GM19239 (cell line): ENCODE measurements around the gene NEK6.

Experiments
- DNase-seq: peaks from one replicate; pipeline ENCODE4 v3.0.0; 2011; ENCODE audit warnings: low spot score; ENCODE audit not compliant: insufficient read length
- FAIRE-seq: peaks from 2 replicates; lab custom pipeline; 2011; peaks lifted over from hg19 to GRCh38; lab: Jason Lieb, UNC

NEK6 gene

DNA sequence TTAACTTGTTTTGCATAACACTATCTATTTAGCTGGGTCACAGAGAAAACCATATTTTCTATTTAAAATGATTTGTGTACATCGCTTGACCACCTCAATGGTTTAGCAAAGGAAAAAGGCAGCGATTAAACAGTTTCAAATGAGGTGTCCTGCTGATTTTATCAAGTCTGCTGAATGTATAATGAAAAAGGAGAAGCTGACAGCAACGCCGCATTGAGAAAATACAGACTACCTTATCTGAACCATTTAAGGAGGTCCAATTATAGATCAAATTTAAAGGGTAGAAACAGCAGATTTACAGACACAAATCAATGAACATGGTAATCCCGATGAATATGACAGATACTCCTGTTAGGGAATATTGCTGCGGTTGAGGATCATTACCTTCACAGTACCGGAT, 127.9 kb downstream of the NEK6 start:
- FAIRE-seq, result no peak
- no peak for DNase-seq

DNA sequence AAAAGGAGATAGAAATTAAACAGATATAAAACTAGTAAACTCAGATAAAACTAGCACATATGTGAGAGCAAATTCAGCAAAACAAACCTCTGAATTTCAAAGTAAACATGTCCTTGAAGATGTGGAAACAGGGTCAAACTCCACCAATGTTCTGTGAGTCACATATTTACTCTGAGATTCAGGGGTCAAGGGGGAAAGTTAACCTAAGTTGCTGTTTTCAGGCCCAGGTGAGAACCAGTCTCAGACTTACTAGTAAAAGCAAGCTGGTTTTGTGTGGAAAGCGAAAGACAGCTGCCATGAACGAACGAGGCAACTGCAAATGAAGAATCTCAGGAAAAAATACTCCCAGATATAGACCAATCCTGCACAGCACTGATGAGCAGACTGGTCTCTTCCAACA, 128.5 kb downstream of the NEK6 start:
- no peak for FAIRE-seq
- no peak for DNase-seq

- no peak for FAIRE-seq
- no peak for DNase-seq
Measured at GRCh38 chr9:124388275-124389048, 130.7 kb downstream of the NEK6 start.

DNA sequence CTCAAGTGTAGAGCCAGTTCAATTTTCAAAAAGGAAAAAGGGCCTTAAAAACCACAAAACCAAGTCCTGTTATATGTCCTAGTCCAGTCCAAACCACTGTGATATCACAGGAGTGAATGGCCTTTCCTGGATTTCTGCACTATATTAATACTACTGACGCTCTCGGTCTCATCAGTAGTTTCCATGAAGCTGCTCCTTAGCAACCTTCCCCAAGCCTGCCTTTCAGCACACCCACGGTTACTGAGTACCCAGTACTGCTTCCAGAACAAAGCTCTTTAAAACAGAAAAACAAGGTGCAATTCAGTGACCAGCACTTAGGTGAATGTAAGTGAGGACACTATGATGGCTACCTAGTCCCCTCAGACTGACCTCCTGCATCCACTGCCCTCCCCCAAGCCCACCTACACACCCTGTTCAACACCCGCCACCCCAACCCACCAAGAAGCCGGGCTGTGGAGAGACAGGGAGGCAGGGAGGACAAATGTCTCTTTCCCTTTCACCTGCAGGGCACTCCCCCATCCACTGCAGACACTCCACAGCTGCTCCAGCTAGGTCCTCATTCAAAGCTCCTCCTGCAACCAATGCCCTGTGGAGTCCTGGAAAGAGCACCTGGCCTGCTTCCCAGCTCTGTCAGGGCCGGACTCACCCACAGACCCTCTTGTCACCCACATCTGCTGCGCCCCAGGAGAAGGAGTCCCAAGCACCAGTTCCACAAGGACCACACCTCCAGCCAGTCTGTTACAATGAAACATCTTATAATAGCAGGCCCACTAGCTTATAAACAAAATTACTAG, 131.6 kb downstream of the NEK6 start:
- no peak for FAIRE-seq
- no peak for DNase-seq

DNA sequence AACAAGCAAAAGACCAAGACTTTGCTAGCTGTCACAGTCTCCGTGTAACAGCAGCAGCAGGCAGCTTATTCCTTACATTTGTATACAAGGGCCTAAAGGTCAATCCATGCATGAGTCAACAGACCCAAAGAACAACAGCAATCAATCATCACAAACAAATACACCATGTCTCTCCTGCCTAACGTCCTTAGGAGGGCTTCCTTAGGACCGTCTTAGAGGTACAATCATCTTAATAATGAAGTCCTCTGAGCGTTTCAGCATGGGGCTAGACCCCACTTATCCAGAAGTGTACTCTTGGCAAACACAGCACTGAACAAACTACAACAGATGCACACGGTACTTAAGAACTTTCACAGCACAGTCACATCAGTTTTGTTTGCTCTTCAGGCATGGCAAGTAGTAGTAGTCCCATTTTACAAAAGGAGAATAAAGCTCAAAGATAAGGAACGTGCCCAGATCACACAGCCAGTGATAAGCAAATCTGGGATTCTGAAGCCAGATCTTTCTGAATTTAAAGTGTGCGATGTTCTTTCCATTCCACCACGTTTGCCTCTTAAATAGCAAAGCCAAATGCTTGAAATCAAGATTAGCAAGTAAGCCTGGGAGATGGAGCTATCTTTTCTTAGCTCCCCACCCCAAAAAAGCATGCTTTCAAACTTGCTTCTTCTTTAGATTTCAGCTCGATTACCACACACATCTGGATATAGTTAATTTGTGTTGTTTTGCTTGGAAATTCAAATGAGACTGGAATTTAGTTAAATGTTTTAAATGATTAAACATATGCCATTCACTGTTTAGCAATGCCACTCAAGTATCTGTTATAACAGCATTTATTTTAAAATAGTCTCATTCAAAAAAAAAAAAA, 133.3 kb downstream of the NEK6 start:
- no peak for FAIRE-seq
- DNase-seq, result no peak

DNA sequence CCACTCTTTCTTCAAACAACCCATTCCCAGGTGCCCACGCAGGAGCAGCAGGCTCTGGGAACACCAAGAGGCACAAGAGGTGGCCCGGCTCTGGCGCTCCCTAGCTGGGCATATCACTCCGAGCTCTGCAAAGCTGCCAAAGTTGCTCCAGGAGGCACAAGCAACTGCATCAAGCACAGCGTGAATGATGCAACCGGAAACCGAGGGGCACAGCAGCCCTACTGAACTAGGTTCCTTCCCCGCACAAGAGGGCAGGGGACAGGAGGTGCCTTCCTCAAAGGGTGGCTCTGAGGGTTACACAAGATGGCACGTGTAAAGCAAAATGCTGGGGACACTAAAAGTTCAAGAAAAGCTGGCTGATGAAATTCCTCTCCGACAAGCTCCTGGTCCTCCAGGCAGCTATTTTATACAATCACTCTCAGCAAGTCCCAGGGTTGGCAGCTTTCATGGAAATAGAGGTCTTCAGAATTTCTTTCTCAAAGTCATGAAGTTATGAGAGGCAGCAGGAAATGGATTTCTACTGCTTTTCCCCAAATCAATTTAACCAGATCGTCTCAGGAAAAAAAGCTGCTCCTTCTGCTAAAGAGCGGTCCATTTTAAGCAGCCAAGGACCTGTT, 134.6 kb downstream of the NEK6 start:
- FAIRE-seq, result no peak
- no peak for DNase-seq

- DNase-seq (no peak), FAIRE-seq (no peak)
Measured at GRCh38 chr9:124392871-124393460, 135.2 kb downstream of the NEK6 start.

GRCh38 chr9:124394167-124394566, 136.4 kb downstream of the NEK6 start:
- no peak for DNase-seq
- no peak for FAIRE-seq

DNA sequence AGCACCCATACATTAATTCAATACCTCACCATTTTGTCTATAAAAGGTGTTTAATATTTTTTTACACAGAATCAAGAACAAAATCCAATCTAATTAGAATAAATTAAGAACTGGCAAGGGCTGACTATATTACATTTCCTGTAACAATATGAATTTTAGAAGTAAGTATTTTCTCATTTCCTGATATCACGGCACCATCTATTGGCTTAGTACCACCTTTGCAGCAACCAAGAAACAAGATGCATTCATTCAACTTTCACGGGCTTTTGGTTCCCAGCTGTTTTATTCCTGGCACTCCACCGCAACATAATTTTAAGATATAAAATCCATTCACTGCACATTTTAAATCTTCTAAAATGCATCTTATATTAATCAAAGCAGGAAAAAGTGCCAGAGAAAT, 136.8 kb downstream of the NEK6 start:
- FAIRE-seq, result no peak

DNA sequence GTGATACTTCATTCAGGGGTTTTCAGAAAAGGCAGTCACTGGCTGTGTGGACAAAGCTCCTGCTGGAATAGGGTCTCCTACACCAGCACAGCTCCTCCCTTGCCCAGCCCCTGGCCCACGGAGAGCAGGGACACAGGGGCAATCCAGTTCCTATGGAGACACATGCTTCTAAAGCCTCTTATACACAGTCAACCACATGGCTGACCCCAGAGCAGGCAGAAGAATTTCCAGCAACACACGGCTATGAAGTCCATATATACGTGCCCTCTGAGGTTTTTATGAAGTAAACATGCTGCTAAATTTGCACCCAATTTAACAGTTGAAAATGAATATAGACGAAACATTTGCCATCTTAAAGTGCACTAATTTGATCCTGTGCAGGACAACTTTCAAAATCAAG, 138.1 kb downstream of the NEK6 start:
- DNase-seq, result no peak
- FAIRE-seq, result no peak

More for the DNA sequence above, 136.8 kb downstream of the NEK6 start:
- DNase-seq, result no peak

DNA sequence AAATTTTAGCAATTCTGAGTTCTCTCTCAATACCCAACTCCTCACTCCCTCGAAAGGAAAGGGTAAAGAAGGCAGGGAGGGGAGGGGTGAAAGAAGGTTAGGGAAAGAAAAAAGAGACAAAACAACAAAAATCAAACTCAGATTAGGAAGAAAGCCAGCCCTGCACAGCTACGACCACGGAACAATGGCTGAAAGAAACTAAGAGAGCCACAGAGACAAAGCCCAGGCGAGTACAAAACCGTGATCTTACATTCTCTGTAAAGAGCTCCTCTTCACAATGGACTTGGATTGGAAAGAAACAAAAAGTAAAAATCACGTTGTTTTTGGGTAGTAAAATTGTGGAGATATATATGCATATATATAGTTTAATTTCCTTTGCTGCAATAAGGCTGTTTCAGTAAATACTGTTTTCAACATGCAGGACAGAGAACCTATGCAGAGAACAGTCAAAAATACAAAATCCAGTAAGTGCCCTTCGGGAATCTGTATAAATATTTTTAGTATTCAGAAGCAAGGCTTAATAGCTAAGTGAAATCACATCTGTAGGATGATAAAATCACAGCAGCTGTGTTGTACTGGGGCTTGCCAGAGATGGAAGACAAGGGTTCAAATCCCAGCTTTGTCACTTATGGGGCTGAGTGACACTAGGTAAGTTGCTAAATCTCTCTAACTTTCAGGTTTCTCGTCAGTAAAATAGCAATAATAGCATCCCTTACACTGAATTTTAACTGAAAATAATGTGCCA, 140.6 kb downstream of the NEK6 start:
- no peak for FAIRE-seq

DNA sequence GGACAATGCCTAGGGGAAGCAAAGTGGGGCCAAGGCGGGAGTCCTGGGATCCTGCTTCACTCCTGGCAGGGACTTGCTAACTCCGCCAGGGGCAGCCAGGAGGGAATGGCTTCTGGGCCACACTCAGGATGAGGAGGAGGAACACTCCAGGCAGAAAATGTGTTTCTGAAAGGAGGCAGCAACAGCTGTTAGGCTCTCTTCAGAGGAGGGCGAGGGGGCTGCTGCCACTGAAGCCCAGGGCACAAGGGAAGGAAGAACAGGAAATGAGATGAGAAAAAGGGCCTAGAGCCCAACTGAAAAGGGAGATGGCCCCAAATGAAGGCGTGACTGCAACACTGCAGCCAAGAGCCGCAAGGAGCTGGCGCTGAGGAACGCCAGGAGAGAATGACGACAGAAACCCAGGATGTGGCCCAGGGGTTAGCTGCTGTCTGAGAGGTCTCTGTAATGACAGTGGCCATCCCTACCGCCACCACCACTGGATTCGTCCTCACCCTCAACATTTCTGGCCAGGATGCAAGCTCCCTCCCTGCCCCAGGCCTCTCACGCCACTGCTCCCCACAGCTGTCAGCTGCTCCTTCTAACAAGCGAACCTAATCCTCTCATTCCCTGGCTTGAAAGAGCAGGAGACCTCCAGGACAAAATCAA, 141.7 kb downstream of the NEK6 start:
- DNase-seq (no peak), FAIRE-seq (no peak)

More for the DNA sequence above, 140.6 kb downstream of the NEK6 start:
- DNase-seq, result no peak

- FAIRE-seq (no peak), DNase-seq (no peak)
Measured at GRCh38 chr9:124399968-124400940, 142.5 kb downstream of the NEK6 start.
